ENCODE measurements around the gene FGF19. TPM values are rescaled to one million over a fixed set of nuclear protein-coding genes. Genes with fewer than 3 reads are reported as not detected.

FGF19 gene
- total RNA-seq, 2 experiments from 2014 or later: not detected

GRCh38 chr11:69704508-69705253 is 859 bp upstream of the FGF19 start:
- Histone ChIP-seq H3K27ac (ENCODE audit: low read depth, low read length, poor library complexity, severe bottlenecking) (no peak overlapping the region), H3K9me3 (ENCODE audit: low read length) (no peaks in the 10 kb centered on the region), H2AFZ (ENCODE audit: low read length) (no peak overlapping the region), H3K4me3 (ENCODE audit: low read depth, low read length, poor library complexity, severe bottlenecking) (no peak overlapping the region), H3K4me2 (ENCODE audit: low read length) (no peak overlapping the region), H3K9me2 (ENCODE audit: insufficient read depth, low read length) (no peaks in the 10 kb centered on the region), H3K79me2 (ENCODE audit: insufficient read depth, low read depth, low read length) (no peaks in the 10 kb centered on the region), H4K20me1 (ENCODE audit: insufficient read depth, low read length) (no peaks in the 10 kb centered on the region), H3K4me1 (ENCODE audit: insufficient read depth, low read length, poor library complexity, severe bottlenecking) (no peaks in the 10 kb centered on the region), H3K36me3 (ENCODE audit: insufficient read depth, low read length) (no peaks in the 10 kb centered on the region)
- ChIA-PET CTCF (ENCODE audit: unreplicated experiment) (no interaction called here), POLR2A (no interaction called here)
- DNase-seq (ENCODE audit: low spot score): no peak
- intact Hi-C loops (cut with micrococcal nuclease; ENCODE audit: unreplicated experiment): no loop called here
- no TSS peak for BruUV-seq (replicated peaks)
- TF ChIP-seq CTCF (conservative IDR thresholded peaks at IDR 0.05; ENCODE audit: low read length) (no peak), EZH2phosphoT487 (IDR thresholded peaks at IDR 0.05; ENCODE audit: borderline replicate concordance, low read depth, low read length) (no peak)

GRCh38 chr11:69703453-69703767 is 412 bp downstream of the FGF19 start:
- no peaks in the 10 kb centered on the region for H3K9me3 ChIP-seq (ENCODE audit: low read length)
- no peaks in the 10 kb centered on the region for H4K20me1 ChIP-seq (ENCODE audit: insufficient read depth, low read length)
- H3K4me3 ChIP-seq (ENCODE audit: low read depth, low read length, poor library complexity, severe bottlenecking): no peak overlapping the region
- H3K27ac ChIP-seq (ENCODE audit: low read depth, low read length, poor library complexity, severe bottlenecking): no peak overlapping the region
- ChIA-PET CTCF (ENCODE audit: unreplicated experiment) (no interaction called here), POLR2A (no interaction called here)
- peaks cover 9% of the 10 kb centered on the region for H3K4me1 ChIP-seq (ENCODE audit: insufficient read depth, low read length, poor library complexity, severe bottlenecking)
- H3K36me3 ChIP-seq (ENCODE audit: insufficient read depth, low read length): no peaks in the 10 kb centered on the region
- intact Hi-C loops (cut with micrococcal nuclease; ENCODE audit: unreplicated experiment): no loop called here
- no peak overlapping the region for H3K4me2 ChIP-seq (ENCODE audit: low read length)
- DNase-seq (ENCODE audit: low spot score): no peak
- H3K9me2 ChIP-seq (ENCODE audit: insufficient read depth, low read length): no peaks in the 10 kb centered on the region
- H2AFZ ChIP-seq (ENCODE audit: low read length): no peak overlapping the region
- TF ChIP-seq CTCF (conservative IDR thresholded peaks at IDR 0.05; ENCODE audit: low read length) (no peak), EZH2phosphoT487 (IDR thresholded peaks at IDR 0.05; ENCODE audit: borderline replicate concordance, low read depth, low read length) (no peak)
- no TSS peak for BruUV-seq (replicated peaks)
- H3K79me2 ChIP-seq (ENCODE audit: insufficient read depth, low read depth, low read length): no peaks in the 10 kb centered on the region

GRCh38 chr11:69702769-69703452 is 911 bp downstream of the FGF19 start:
- DNase-seq (ENCODE audit: low spot score): no peak
- Histone ChIP-seq H4K20me1 (ENCODE audit: insufficient read depth, low read length) (no peaks in the 10 kb centered on the region), H3K4me3 (ENCODE audit: low read depth, low read length, poor library complexity, severe bottlenecking) (no peak overlapping the region), H3K36me3 (ENCODE audit: insufficient read depth, low read length) (no peaks in the 10 kb centered on the region), H3K9me2 (ENCODE audit: insufficient read depth, low read length) (no peaks in the 10 kb centered on the region), H3K9me3 (ENCODE audit: low read length) (no peaks in the 10 kb centered on the region), H3K4me2 (ENCODE audit: low read length) (no peak overlapping the region), H3K27ac (ENCODE audit: low read depth, low read length, poor library complexity, severe bottlenecking) (no peak overlapping the region), H2AFZ (ENCODE audit: low read length) (no peak overlapping the region), H3K79me2 (ENCODE audit: insufficient read depth, low read depth, low read length) (no peaks in the 10 kb centered on the region), H3K4me1 (ENCODE audit: insufficient read depth, low read length, poor library complexity, severe bottlenecking) (peaks cover 9% of the 10 kb centered on the region)
- intact Hi-C loops (cut with micrococcal nuclease; ENCODE audit: unreplicated experiment): no loop called here
- CTCF ChIA-PET (ENCODE audit: unreplicated experiment): no interaction called here
- no TSS peak for BruUV-seq (replicated peaks)
- POLR2A ChIA-PET: no interaction called here
- TF ChIP-seq CTCF (conservative IDR thresholded peaks at IDR 0.05; ENCODE audit: low read length): no peak
- TF ChIP-seq EZH2phosphoT487 (IDR thresholded peaks at IDR 0.05; ENCODE audit: borderline replicate concordance, low read depth, low read length): no peak

All from OCI-LY7 (cell line).